ENCODE measurements around the gene AFF3. TPM values are rescaled to one million over a fixed set of nuclear protein-coding genes. Genes with fewer than 3 reads are reported as not detected.
"Not testable (repeated sequence)": the region's sequence is repeated elsewhere in the genome, so short reads cannot be mapped to it uniquely, and the experiment has no call there.

AFF3 gene
- polyA plus RNA-seq (2013, experiment 1 of 2; ENCODE audit: insufficient read length): 21.3 TPM
- 32.2 TPM for polyA plus RNA-seq (2013, experiment 2 of 2; ENCODE audit: insufficient read length)

GRCh38 chr2:100142393-100142792 lies at the start of gene AFF3:
TSS of gene AFF3 (minus strand) at chr2:100142590. CDS start at chr2:100104454, 38,136 bp downstream.
- DNase-seq: no peak

GRCh38 chr2:100189387-100189786 lies 47.0 kb upstream of the AFF3 start:
- no peak for DNase-seq

GRCh38 chr2:100188326-100188725 lies 45.9 kb upstream of the AFF3 start:
- no peak for DNase-seq

GRCh38 chr2:100186126-100186525 lies 43.7 kb upstream of the AFF3 start:
- no peak for DNase-seq

GRCh38 chr2:100185516-100185915 lies 43.1 kb upstream of the AFF3 start:
- DNase-seq: no peak

GRCh38 chr2:100185105-100185504 lies 42.7 kb upstream of the AFF3 start:
- no peak for DNase-seq

- no peak for DNase-seq
Measured at GRCh38 chr2:100184055-100184737, 41.8 kb upstream of the AFF3 start.

GRCh38 chr2:100182494-100183361 lies 40.3 kb upstream of the AFF3 start:
- no peak for DNase-seq

GRCh38 chr2:100180503-100180902 lies 38.1 kb upstream of the AFF3 start:
- no peak for DNase-seq

- no peak for DNase-seq
Measured at GRCh38 chr2:100179806-100180205, 37.4 kb upstream of the AFF3 start.

- DNase-seq: no peak
Measured at GRCh38 chr2:100178864-100179263, 36.5 kb upstream of the AFF3 start.

GRCh38 chr2:100178085-100178788 lies 35.8 kb upstream of the AFF3 start:
- peak; percentile 29 for DNase-seq

- DNase-seq: no peak
Measured at GRCh38 chr2:100176925-100177324, 34.5 kb upstream of the AFF3 start.

GRCh38 chr2:100174026-100174431 lies 31.6 kb upstream of the AFF3 start:
- DNase-seq: peak; percentile 50

GRCh38 chr2:100166701-100167100 lies 24.3 kb upstream of the AFF3 start:
- no peak for DNase-seq

GRCh38 chr2:100163605-100164004 lies 21.2 kb upstream of the AFF3 start:
- DNase-seq: no peak

GRCh38 chr2:100161945-100162620 lies 19.7 kb upstream of the AFF3 start:
- DNase-seq: no peak

GRCh38 chr2:100160396-100160795 lies 18.0 kb upstream of the AFF3 start:
- DNase-seq: no peak

- not testable (repeated sequence) for DNase-seq
Measured at GRCh38 chr2:100151832-100152231, 9.4 kb upstream of the AFF3 start.

GRCh38 chr2:100151310-100151709 lies 8.9 kb upstream of the AFF3 start:
- no peak for DNase-seq

- no peak for DNase-seq
Measured at GRCh38 chr2:100148883-100149282, 6.5 kb upstream of the AFF3 start.

GRCh38 chr2:100146657-100146960 lies 4.2 kb upstream of the AFF3 start:
- DNase-seq: no peak
